ENCODE measurements around the gene PGBD5. TPM values are rescaled to one million over a fixed set of nuclear protein-coding genes. Genes with fewer than 3 reads are reported as not detected.

Gene PGBD5
- total RNA-seq, 2 experiments from 2014 or later = not detected

DNA sequence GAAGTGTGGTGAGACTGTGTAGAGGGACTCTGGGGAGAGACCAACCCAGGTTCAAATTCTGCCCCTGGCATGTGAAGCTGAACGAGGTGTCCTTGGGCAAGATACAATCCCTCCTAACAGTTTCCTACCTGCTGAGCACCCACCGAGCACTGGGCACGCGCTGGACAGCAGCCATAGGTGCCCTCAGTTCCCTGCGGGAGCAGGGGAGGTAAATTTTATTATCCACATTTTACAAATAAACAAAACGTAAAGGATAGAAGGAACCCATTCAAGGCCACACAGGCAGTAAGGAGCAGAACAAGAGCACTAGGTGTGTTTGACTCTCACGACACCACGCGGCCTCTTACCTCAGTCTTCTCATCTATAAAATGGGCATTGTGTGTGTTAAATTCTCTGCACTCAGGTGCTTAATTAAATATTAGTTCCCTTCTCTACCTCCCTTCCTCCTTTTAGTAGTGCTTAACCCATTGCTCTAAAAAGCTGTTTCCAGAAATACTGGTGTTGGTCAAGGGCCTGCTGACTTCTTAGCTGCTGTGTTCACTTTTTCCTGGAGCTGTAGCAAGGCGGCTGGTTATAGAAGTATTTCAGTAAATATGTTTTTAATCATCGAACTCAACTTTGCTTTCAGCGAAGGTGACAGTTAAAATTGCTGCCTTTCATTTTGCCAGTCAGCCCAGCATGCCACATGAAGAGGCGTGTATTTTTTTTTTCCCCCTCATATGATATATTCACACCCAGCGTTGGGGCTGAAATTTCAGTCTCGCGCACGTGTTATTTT, 41.6 kb downstream of the PGBD5 start:
- no peaks in the 10 kb centered on the region for H3K79me2 ChIP-seq (ENCODE audit: insufficient read depth, low read depth, low read length)
- TF ChIP-seq, protein P1, sequence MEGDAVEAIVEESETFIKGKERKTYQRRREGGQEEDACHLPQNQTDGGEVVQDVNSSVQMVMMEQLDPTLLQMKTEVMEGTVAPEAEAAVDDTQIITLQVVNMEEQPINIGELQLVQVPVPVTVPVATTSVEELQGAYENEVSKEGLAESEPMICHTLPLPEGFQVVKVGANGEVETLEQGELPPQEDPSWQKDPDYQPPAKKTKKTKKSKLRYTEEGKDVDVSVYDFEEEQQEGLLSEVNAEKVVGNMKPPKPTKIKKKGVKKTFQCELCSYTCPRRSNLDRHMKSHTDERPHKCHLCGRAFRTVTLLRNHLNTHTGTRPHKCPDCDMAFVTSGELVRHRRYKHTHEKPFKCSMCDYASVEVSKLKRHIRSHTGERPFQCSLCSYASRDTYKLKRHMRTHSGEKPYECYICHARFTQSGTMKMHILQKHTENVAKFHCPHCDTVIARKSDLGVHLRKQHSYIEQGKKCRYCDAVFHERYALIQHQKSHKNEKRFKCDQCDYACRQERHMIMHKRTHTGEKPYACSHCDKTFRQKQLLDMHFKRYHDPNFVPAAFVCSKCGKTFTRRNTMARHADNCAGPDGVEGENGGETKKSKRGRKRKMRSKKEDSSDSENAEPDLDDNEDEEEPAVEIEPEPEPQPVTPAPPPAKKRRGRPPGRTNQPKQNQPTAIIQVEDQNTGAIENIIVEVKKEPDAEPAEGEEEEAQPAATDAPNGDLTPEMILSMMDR (conservative IDR thresholded peaks at IDR 0.05; ENCODE audit: low read length) = no peak
- no peak for TF ChIP-seq EZH2phosphoT487 (IDR thresholded peaks at IDR 0.05; ENCODE audit: borderline replicate concordance, low read depth, low read length)
- ChIA-PET POLR2A (no interaction called here), CTCF (ENCODE audit: unreplicated experiment) (no interaction called here)
- no peaks in the 10 kb centered on the region for H4K20me1 ChIP-seq (ENCODE audit: insufficient read depth, low read length)
- BruUV-seq (replicated peaks) = no TSS peak
- H3K4me3 ChIP-seq (ENCODE audit: low read depth, low read length, poor library complexity, severe bottlenecking) = no peak overlapping the region
- H3K4me1 ChIP-seq (ENCODE audit: insufficient read depth, low read length, poor library complexity, severe bottlenecking) = no peaks in the 10 kb centered on the region
- no peaks in the 10 kb centered on the region for H3K9me2 ChIP-seq (ENCODE audit: insufficient read depth, low read length)
- DNase-seq (ENCODE audit: low spot score) = no peak
- intact Hi-C loops (cut with micrococcal nuclease; ENCODE audit: unreplicated experiment) = no loop called here
- H3K9me3 ChIP-seq (ENCODE audit: low read length) = peaks cover 6% of the 10 kb centered on the region; the same call in 1 of the 2 replicates
- H3K27ac ChIP-seq (ENCODE audit: low read depth, low read length, poor library complexity, severe bottlenecking) = no peak overlapping the region
- no peak overlapping the region for H2AFZ ChIP-seq (ENCODE audit: low read length)
- H3K4me2 ChIP-seq (ENCODE audit: low read length) = no peak overlapping the region
- H3K36me3 ChIP-seq (ENCODE audit: insufficient read depth, low read length) = no peaks in the 10 kb centered on the region

DNA sequence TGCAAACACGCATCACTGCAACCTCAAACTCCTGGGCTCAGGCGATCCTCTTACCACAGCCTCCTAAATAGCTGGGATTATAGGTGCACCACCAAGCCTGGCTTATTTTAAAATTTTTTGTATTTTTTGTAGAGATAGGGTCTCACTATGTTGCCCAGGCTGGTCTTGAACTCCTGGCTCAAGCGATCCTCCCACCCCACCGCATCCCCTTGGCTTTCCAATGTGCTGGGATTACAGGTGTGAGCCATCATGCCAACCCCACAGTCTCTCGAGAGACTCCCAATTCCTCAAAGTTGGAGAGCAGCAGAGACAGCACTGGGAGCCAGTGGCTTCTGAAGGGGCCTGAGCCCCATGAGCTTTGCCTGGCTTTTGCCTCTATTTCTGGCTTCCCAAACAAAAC, 42.7 kb downstream of the PGBD5 start:
- intact Hi-C loops (cut with micrococcal nuclease; ENCODE audit: unreplicated experiment) = no loop called here
- ChIA-PET CTCF (ENCODE audit: unreplicated experiment) (no interaction called here), POLR2A (no interaction called here)
- Histone ChIP-seq H4K20me1 (ENCODE audit: insufficient read depth, low read length) (no peaks in the 10 kb centered on the region), H3K4me3 (ENCODE audit: low read depth, low read length, poor library complexity, severe bottlenecking) (no peak overlapping the region), H3K4me2 (ENCODE audit: low read length) (no peak overlapping the region), H3K9me3 (ENCODE audit: low read length) (peaks cover 10% of the 10 kb centered on the region; the same call in 1 of the 2 replicates), H3K27ac (ENCODE audit: low read depth, low read length, poor library complexity, severe bottlenecking) (no peak overlapping the region), H2AFZ (ENCODE audit: low read length) (no peak overlapping the region), H3K9me2 (ENCODE audit: insufficient read depth, low read length) (no peaks in the 10 kb centered on the region), H3K36me3 (ENCODE audit: insufficient read depth, low read length) (no peaks in the 10 kb centered on the region), H3K4me1 (ENCODE audit: insufficient read depth, low read length, poor library complexity, severe bottlenecking) (no peaks in the 10 kb centered on the region), H3K79me2 (ENCODE audit: insufficient read depth, low read depth, low read length) (no peaks in the 10 kb centered on the region)
- no TSS peak for BruUV-seq (replicated peaks)
- no peak for TF ChIP-seq EZH2phosphoT487 (IDR thresholded peaks at IDR 0.05; ENCODE audit: borderline replicate concordance, low read depth, low read length)
- TF ChIP-seq, protein P1 (conservative IDR thresholded peaks at IDR 0.05; ENCODE audit: low read length) = no peak
- DNase-seq (ENCODE audit: low spot score) = no peak

DNA sequence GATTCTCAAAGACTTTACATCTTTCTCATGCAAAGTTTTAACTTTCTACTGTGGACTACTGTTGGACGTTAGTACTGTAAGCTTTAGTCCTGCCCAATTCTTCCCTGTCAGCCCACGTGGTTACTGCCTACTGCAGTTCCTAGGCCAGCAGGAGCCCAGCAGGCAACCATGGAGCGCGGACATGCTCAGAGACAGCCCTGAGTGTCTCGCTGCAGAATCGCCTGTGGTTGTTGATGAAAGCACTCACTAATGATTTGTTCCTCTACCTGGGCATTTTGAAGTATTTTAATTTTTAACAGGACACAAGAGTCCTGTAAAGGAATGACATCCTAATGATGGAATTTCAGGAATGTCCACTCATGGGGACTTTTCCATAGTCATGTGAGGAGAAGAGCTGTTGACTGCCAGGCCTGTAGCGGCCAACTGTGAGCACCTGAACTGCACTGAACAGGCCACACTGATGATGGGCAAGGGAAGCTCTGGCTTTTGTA, 44.1 kb downstream of the PGBD5 start:
- intact Hi-C loops (cut with micrococcal nuclease; ENCODE audit: unreplicated experiment) = no loop called here
- H2AFZ ChIP-seq (ENCODE audit: low read length) = no peak overlapping the region
- H3K79me2 ChIP-seq (ENCODE audit: insufficient read depth, low read depth, low read length) = no peaks in the 10 kb centered on the region
- H3K4me1 ChIP-seq (ENCODE audit: insufficient read depth, low read length, poor library complexity, severe bottlenecking) = no peaks in the 10 kb centered on the region
- no peak overlapping the region for H3K4me3 ChIP-seq (ENCODE audit: low read depth, low read length, poor library complexity, severe bottlenecking)
- H3K27ac ChIP-seq (ENCODE audit: low read depth, low read length, poor library complexity, severe bottlenecking) = no peak overlapping the region
- no peaks in the 10 kb centered on the region for H3K9me2 ChIP-seq (ENCODE audit: insufficient read depth, low read length)
- no peaks in the 10 kb centered on the region for H4K20me1 ChIP-seq (ENCODE audit: insufficient read depth, low read length)
- CTCF ChIA-PET (ENCODE audit: unreplicated experiment) = no interaction called here
- no TSS peak for BruUV-seq (replicated peaks)
- no peak for DNase-seq (ENCODE audit: low spot score)
- TF ChIP-seq, protein P1 (conservative IDR thresholded peaks at IDR 0.05; ENCODE audit: low read length) = no peak
- no peak for TF ChIP-seq EZH2phosphoT487 (IDR thresholded peaks at IDR 0.05; ENCODE audit: borderline replicate concordance, low read depth, low read length)
- peaks cover 10% of the 10 kb centered on the region; the same call in 1 of the 2 replicates for H3K9me3 ChIP-seq (ENCODE audit: low read length)
- POLR2A ChIA-PET = no interaction called here
- H3K36me3 ChIP-seq (ENCODE audit: insufficient read depth, low read length) = no peaks in the 10 kb centered on the region
- H3K4me2 ChIP-seq (ENCODE audit: low read length) = no peak overlapping the region

All from OCI-LY7 (cell line).